PC-9 (cell line): ENCODE measurements around the gene MTIF3.

ENCODE experiments used
- EZH2 ChIP-seq: fragments of 200-600 bp; sonication (generic); IDR thresholded peaks from 2 replicates; pipeline ENCODE4 v1.8.0; 2017; ENCODE audit warnings: antibody characterized with exemption, low read depth
- TF ChIP-seq, protein P1 (sequence below): fragments of 200-600 bp; sonication (generic); conservative IDR thresholded peaks from 2 replicates; pipeline ENCODE4 v1.6.1; 2017; ENCODE audit warnings: mixed run types, antibody characterized with exemption, mild to moderate bottlenecking, moderate library complexity

DNA sequence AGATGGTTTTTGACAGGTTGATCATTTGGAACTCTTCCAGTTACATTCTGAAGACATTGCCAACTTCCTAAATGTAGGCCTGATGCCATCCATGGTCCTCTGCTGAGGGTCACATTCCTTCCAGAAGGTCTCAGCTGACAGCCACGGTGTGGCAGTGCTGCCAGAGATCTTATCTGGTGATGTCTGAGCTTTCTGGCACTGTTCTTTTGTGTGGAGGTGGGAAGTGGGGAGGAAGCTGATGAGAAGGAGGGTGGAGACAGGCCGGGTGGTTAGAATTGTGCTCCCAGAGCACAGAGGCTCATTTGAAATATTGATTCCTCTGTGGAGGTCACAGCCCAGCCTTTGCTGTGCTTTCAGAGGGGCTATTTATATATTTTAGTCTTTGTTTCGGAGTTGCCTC, 16.1 kb upstream of the MTIF3 start:
- TF ChIP-seq, protein P1, sequence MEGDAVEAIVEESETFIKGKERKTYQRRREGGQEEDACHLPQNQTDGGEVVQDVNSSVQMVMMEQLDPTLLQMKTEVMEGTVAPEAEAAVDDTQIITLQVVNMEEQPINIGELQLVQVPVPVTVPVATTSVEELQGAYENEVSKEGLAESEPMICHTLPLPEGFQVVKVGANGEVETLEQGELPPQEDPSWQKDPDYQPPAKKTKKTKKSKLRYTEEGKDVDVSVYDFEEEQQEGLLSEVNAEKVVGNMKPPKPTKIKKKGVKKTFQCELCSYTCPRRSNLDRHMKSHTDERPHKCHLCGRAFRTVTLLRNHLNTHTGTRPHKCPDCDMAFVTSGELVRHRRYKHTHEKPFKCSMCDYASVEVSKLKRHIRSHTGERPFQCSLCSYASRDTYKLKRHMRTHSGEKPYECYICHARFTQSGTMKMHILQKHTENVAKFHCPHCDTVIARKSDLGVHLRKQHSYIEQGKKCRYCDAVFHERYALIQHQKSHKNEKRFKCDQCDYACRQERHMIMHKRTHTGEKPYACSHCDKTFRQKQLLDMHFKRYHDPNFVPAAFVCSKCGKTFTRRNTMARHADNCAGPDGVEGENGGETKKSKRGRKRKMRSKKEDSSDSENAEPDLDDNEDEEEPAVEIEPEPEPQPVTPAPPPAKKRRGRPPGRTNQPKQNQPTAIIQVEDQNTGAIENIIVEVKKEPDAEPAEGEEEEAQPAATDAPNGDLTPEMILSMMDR, result no peak
- TF ChIP-seq EZH2, result no peak
